Heart left ventricle (tissue), 13 donors: ENCODE results near the gene ERBB4.

Source experiments
- POLR2A ChIP-seq, 2 donors: fragments of 450-650 bp; IDR thresholded peaks; one replicate each; pipeline ENCODE4 v1.6.1; 2017; ENCODE audit warnings: antibody characterized with exemption in 2 of 2, mild to moderate bottlenecking in 2 of 2, moderate library complexity in 2 of 2
- TF ChIP-seq, protein P1 (sequence below), 12 donors: fragments of 200-600 bp; sonication (generic) in 4 of 12; IDR thresholded peaks; one replicate each; pipeline versions ENCODE4 v1.5.0 to v1.8.0; 2018 to 2022; ENCODE audit warnings: antibody characterized with exemption in 12 of 12, mild to moderate bottlenecking in 5 of 12
- donor health status: ischemic (EF 13 %, LVEDD 7.1; RV severe dilation, severe dysfunction).
- donor health status: DM: no; HTN: yes; CAD: no.
- donor health status: DM: no; HTN: no; CAD: no.
- donor health status: ischemic (EF 25% LVEDD 6.9; RV normal size, moderate dysfunction).
- donor health status: ischemic (EF 25% LVEDD 5.7; RV mildly dilated, moderate dysfunction).
- donor health status: ischemic (EF 35%, LVEDD 5.7; RV mildly dilated, moderate dysfunction).
- donor health status: nonischemic (EF 11% LVEDD 7.7; RV severe dilation, severe dysfunction).
- donor health status: DM: yes; HTN: yes; CAD: no.
- donor health status: PGD.
- donor health status: ischemic (EF 29% LVEDD 5.4; RV normal size, mild dysfunction).
- donor health status: nonischemic (EF 23%, LVEDD 6.1; RV moderate dilation, normal function).

DNA sequence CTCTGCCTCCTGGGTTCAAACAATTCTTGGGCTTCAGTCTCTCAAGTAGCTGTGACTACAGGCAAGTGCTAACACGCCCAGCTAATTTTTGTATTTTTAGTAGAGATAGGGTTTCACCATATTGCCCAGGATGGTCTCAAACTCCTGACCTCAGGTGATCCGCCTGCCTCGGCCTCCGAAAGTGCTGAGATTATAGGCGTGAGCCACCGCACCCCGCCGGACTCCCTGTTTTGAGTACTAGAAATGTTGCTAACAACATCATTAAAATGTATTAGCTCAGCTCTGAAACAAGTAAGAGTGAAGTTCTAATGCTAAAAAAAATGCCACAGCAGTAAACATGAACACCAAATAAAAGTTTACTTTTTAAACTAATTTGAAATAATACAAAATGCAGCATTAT lies 1044.5 kb downstream of the ERBB4 start:
- TF ChIP-seq, protein P1, sequence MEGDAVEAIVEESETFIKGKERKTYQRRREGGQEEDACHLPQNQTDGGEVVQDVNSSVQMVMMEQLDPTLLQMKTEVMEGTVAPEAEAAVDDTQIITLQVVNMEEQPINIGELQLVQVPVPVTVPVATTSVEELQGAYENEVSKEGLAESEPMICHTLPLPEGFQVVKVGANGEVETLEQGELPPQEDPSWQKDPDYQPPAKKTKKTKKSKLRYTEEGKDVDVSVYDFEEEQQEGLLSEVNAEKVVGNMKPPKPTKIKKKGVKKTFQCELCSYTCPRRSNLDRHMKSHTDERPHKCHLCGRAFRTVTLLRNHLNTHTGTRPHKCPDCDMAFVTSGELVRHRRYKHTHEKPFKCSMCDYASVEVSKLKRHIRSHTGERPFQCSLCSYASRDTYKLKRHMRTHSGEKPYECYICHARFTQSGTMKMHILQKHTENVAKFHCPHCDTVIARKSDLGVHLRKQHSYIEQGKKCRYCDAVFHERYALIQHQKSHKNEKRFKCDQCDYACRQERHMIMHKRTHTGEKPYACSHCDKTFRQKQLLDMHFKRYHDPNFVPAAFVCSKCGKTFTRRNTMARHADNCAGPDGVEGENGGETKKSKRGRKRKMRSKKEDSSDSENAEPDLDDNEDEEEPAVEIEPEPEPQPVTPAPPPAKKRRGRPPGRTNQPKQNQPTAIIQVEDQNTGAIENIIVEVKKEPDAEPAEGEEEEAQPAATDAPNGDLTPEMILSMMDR (IDR thresholded peaks at IDR 0.05): no peak
- no peak for TF ChIP-seq POLR2A (IDR thresholded peaks at IDR 0.05)
